ENCODE measurements around the gene PXYLP1.

- no peak for TF ChIP-seq CTCF (IDR thresholded peaks at IDR 0.05)
- no peak for TF ChIP-seq POLR2A (IDR thresholded peaks at IDR 0.05)
Measured at GRCh38 chr3:141230293-141230692, 1.3 kb upstream of the PXYLP1 start.

Measured in thyroid gland (tissue), 4 donors.